ENCODE results near the gene SMAD6.

SMAD6 gene

GRCh38 chr15:66738595-66738994 lies 36.6 kb downstream of the SMAD6 start:
- in situ Hi-C loops (cut with MboI; ENCODE audit: low sequenced_read_pairs) = no loop called here

DNA sequence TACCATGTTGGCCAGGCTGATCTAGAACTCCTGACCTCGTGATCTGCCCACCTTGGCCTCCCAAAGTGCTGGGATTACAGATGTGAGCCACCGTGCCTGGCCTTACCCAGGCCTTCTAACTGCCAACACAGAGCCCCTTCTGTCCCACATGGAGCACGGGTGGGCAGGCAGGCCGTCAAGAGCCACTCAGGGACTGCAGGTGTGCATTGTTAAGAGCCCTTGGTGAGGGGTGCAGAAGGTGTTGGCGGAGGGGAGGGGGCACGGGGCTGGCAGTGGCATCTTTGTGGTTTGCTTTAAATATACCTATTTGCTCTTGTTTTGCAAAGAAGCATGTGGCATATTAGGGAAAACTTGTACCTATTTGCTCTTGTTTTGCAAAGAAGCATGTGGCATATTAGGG lies 37.3 kb downstream of the SMAD6 start:
- in situ Hi-C loops (cut with MboI; ENCODE audit: low sequenced_read_pairs) = no loop called here

- in situ Hi-C loops (cut with MboI; ENCODE audit: low sequenced_read_pairs) = no loop called here
Measured at GRCh38 chr15:66740802-66741201, 38.8 kb downstream of the SMAD6 start.

- in situ Hi-C loops (cut with MboI; ENCODE audit: low sequenced_read_pairs) = no loop called here
Measured at GRCh38 chr15:66741646-66742045, 39.6 kb downstream of the SMAD6 start.

DNA sequence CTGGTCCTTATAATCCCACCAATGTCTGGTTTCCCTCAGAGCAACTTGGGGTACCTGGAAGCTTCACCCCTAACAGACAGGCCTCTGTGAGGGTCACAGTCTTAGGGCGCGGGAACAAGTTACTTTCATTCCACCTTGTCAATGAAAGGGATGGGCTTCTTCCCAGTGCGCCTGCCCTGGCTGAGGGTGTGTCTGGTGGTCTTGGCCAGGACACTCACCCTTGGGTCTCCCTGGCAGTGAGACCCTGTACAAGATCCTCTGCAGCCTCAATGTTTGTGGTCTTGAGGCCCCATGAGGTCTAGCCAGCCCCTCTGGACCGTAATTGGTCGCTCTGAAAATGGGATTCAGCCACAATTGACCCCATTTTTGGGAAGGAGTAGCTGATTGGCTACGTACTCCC lies 40.2 kb downstream of the SMAD6 start:
- in situ Hi-C loops (cut with MboI; ENCODE audit: low sequenced_read_pairs) = no loop called here

GRCh38 chr15:66743204-66743603 lies 41.2 kb downstream of the SMAD6 start:
- in situ Hi-C loops (cut with MboI; ENCODE audit: low sequenced_read_pairs) = no loop called here

GRCh38 chr15:66743703-66744536 lies 41.9 kb downstream of the SMAD6 start:
- in situ Hi-C loops (cut with MboI; ENCODE audit: low sequenced_read_pairs) = no loop called here

DNA sequence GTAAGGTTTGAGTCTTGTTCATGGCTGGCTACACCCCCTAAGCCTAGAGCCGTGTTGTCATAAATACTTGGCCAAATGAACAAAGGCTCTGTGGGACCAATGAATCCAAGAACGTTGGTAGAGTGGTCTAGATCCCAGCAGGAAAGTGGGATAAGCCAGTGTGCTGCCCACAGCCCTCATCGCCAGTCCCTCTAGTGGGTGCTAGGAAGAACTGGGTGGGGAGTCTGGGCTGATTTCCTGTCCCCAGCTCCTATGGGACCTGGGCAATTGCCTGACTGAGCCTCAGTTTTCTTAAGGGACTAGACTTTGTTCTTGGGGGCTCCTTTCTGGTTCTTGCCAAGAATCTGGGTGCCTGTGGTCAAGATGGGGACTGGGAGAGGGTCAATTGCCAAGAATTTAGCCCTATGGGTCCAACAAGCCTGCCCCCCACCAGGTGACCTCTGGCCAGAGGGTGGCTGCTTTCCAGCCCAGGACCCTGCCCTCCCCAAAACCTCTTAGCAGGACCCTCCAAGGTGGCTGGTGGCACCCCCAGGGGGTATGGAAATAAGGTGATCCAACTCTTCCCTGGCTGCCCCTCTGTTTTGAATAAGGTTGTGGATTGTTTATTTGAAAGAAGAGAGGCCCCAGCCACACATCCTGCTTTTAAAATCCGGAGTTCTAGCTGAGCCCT lies 42.7 kb downstream of the SMAD6 start:
- in situ Hi-C loops (cut with MboI; ENCODE audit: low sequenced_read_pairs) = no loop called here

DNA sequence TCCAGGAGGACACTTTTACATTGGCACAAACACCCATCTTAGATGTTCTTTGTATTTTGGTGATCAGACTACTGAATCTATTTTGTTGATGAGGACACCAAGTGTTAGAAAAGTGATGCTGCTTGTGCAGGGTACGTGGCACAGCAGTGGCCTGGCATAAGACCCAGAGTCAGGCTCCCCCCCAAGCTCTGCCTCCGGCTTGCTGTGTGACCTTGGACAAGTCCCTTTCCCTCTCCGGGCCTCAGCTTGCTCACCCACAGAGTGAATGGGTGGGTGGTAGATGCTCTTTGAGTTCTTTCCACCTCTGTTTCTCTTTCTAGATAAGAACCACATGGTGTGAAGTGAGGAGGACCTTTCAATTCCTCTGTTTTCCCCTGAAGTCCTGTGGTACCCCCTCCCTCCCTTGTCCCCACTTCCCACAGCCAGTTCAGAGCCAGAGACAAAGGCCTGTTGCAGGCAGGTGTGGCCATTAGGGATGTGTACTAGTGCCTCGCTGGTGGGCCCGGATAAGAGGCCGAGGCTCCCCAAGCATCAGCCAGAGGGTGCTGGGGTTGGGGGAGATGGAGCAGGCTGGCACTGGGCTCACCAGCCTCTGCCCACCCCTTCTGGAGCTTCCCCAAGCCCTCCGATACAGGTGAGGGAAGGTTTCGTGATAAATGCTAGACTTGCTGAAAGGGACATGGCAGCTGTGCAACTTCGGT lies 43.6 kb downstream of the SMAD6 start:
- in situ Hi-C loops (cut with MboI; ENCODE audit: low sequenced_read_pairs) = no loop called here

DNA sequence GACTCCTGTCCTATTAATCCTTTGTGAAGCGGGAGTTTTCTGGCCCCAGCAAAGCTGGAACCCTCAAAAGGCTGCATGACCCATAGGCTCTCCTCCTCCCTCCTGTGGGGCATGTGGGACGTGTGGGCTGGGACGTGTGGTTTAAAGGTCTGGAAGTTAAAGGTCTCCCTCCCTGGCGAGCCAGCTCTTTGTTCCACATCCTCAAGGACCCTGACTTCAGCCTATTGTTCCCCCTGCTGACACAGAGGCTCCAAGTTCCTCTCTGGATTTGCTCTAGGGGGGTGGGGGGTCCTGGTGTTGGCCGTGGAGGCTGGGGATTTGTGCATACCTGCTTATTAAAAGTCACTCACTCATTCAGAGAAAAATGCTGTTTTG lies 44.2 kb downstream of the SMAD6 start:
- in situ Hi-C loops (cut with MboI; ENCODE audit: low sequenced_read_pairs) = no loop called here

- in situ Hi-C loops (cut with MboI; ENCODE audit: low sequenced_read_pairs) = no loop called here
Measured at GRCh38 chr15:66747223-66747622, 45.2 kb downstream of the SMAD6 start.

- in situ Hi-C loops (cut with MboI; ENCODE audit: low sequenced_read_pairs) = no loop called here
Measured at GRCh38 chr15:66747886-66748707, 46.1 kb downstream of the SMAD6 start.

- in situ Hi-C loops (cut with MboI; ENCODE audit: low sequenced_read_pairs) = no loop called here
Measured at GRCh38 chr15:66748708-66749035, 46.6 kb downstream of the SMAD6 start.

DNA sequence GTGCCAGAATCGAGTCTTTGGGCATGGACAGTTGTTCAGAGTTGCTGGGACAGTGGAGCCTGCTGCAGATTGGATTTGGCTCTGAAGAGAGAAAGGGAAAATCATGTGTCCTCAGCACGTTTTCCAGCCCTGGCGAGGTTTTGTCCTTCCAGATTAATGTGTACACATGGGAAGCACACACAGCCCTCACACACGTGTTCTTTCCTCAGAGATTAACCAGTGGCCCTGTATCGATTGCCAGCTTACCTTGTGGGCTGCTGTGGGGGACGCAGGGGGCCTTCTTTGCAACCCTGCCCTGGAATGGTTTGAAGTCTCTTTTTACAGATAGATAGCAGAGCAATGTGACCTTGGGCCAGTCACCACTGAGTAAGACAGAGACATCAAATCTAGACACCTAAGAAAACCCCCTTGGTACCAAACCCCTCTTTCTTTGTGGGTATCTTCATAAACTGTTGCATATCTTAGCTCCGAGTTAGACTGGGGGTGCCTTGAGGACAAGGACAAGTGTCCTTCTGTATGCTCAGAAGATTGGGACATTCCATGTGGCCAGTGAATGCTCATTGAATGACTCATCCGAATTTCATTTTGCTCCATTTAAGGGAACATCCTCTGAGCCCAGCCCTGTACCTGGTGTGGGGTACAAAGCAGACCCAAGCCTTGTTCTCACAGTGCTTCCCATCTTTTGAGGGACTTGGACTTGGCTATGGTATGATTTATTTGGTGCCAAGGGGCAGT lies 48.0 kb downstream of the SMAD6 start:
- in situ Hi-C loops (cut with MboI; ENCODE audit: low sequenced_read_pairs) = no loop called here

- in situ Hi-C loops (cut with MboI; ENCODE audit: low sequenced_read_pairs) = no loop called here
Measured at GRCh38 chr15:66750609-66751008, 48.6 kb downstream of the SMAD6 start.

DNA sequence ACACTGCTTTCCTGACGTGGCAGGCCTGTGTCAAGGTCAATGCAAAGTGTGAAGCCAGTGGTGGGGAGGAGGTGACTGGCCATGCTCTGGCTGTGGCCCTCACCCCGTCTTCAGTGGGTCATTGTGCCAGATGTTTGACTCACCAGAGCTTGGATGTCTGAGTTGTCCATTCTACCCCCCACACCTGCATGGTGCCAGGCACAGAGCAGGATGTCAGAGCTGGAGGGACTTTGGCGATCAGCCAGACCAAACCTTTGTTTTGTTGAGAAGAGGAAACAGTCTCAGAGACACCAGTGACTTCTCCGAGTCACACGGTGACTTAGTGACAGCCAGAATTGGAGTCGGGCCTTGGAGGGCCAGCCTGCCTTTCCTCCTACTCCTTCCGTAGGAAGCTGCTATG lies 49.5 kb downstream of the SMAD6 start:
- in situ Hi-C loops (cut with MboI; ENCODE audit: low sequenced_read_pairs) = no loop called here

GRCh38 chr15:66752078-66752477 lies 50.0 kb downstream of the SMAD6 start:
- in situ Hi-C loops (cut with MboI; ENCODE audit: low sequenced_read_pairs) = no loop called here

GRCh38 chr15:66753687-66754377 lies 51.8 kb downstream of the SMAD6 start:
- in situ Hi-C loops (cut with MboI; ENCODE audit: low sequenced_read_pairs) = no loop called here

- in situ Hi-C loops (cut with MboI; ENCODE audit: low sequenced_read_pairs) = no loop called here
Measured at GRCh38 chr15:66754789-66755188, 52.8 kb downstream of the SMAD6 start.

All from HL-60/S4 (cell line).